ENCODE results near the gene CD320. TPM values are rescaled to one million over a fixed set of nuclear protein-coding genes. Genes with fewer than 3 reads are reported as not detected.

The CD320 gene
- polyA plus RNA-seq, 1 donor (not counting 4 experiments of a cell fraction or from before 2014, with no cell fraction given): 14.1 TPM

GRCh38 chr19:8261347-8261746, 46.8 kb downstream of the CD320 start:
- Histone ChIP-seq H3K27ac (ENCODE audit: control insufficient read depth, insufficient read depth, low read length) (no peak overlapping the region), H4K20me1 (ENCODE audit: control insufficient read depth, extremely low read depth, insufficient read depth, low read length) (no peaks in the 10 kb centered on the region), H3K79me2 (ENCODE audit: control insufficient read depth, insufficient read depth, low read length) (no peaks in the 10 kb centered on the region), H3K4me2 (ENCODE audit: control insufficient read depth, extremely low read depth, insufficient read depth, low read depth, low read length) (no peak overlapping the region), H2AFZ (ENCODE audit: control insufficient read depth, low read length) (no peak overlapping the region), H3K36me3 (ENCODE audit: control insufficient read depth in 2 of 2, extremely low read depth in 1 of 2, insufficient read depth in 2 of 2, low read length in 2 of 2) (peaks cover 0 to 2% of the 10 kb centered on the region in 2 experiments), H3K27me3 (ENCODE audit: control insufficient read depth, extremely low read depth, insufficient read depth, low read length) (no peaks in the 10 kb centered on the region), H3K4me3 (ENCODE audit: control insufficient read depth in 2 of 3, extremely low read depth in 1 of 3, insufficient read depth in 2 of 3, low read depth in 1 of 3, low read length in 3 of 3) (no peak overlapping the region), H3K9me3 (ENCODE audit: control insufficient read depth, low read depth, low read length) (no peaks in the 10 kb centered on the region), H3K4me1 (ENCODE audit: control insufficient read depth, extremely low read depth, insufficient read depth, low read length) (no peaks in the 10 kb centered on the region), H3K9me1 (ENCODE audit: control insufficient read depth, extremely low read depth, insufficient read depth, low read length) (no peaks in the 10 kb centered on the region), H3K9ac (ENCODE audit: control insufficient read depth, extremely low read depth, insufficient read depth, low read length) (no peak overlapping the region)
- FAIRE-seq: no peak
- dilution Hi-C loops (cut with MboI; ENCODE audit: extremely low pct_ligation_motif_present, low sequenced_read_pairs): no loop called here
- no peak for TF ChIP-seq EZH2 (IDR thresholded peaks at IDR 0.05; ENCODE audit: low read length)
- no peak for TF ChIP-seq CTCF (optimal IDR thresholded peaks at IDR 0.05 in 1 of 3, IDR thresholded peaks at IDR 0.05 in 1 of 3, conservative IDR thresholded peaks at IDR 0.05 in 1 of 3; ENCODE audit: extremely low read depth in 1 of 3, insufficient read depth in 2 of 3, low read length in 3 of 3)
- DNase-seq (ENCODE audit: low read depth, low spot score): no peak

- no peaks in the 10 kb centered on the region for H4K20me1 ChIP-seq (ENCODE audit: control insufficient read depth, extremely low read depth, insufficient read depth, low read length)
- FAIRE-seq (no peak), DNase-seq (ENCODE audit: low read depth, low spot score) (no peak)
- no peak overlapping the region for H3K4me3 ChIP-seq (ENCODE audit: control insufficient read depth in 2 of 3, extremely low read depth in 1 of 3, insufficient read depth in 2 of 3, low read depth in 1 of 3, low read length in 3 of 3)
- H3K9ac ChIP-seq (ENCODE audit: control insufficient read depth, extremely low read depth, insufficient read depth, low read length): no peak overlapping the region
- H3K36me3 ChIP-seq (ENCODE audit: control insufficient read depth in 2 of 2, extremely low read depth in 1 of 2, insufficient read depth in 2 of 2, low read length in 2 of 2): peaks cover 0 to 4% of the 10 kb centered on the region in 2 experiments
- H3K9me1 ChIP-seq (ENCODE audit: control insufficient read depth, extremely low read depth, insufficient read depth, low read length): no peaks in the 10 kb centered on the region
- H3K9me3 ChIP-seq (ENCODE audit: control insufficient read depth, low read depth, low read length): no peaks in the 10 kb centered on the region
- no peak overlapping the region for H3K4me2 ChIP-seq (ENCODE audit: control insufficient read depth, extremely low read depth, insufficient read depth, low read depth, low read length)
- no peak overlapping the region for H3K27ac ChIP-seq (ENCODE audit: control insufficient read depth, insufficient read depth, low read length)
- H3K27me3 ChIP-seq (ENCODE audit: control insufficient read depth, extremely low read depth, insufficient read depth, low read length): no peaks in the 10 kb centered on the region
- H3K79me2 ChIP-seq (ENCODE audit: control insufficient read depth, insufficient read depth, low read length): no peaks in the 10 kb centered on the region
- no peak overlapping the region for H2AFZ ChIP-seq (ENCODE audit: control insufficient read depth, low read length)
- TF ChIP-seq EZH2 (IDR thresholded peaks at IDR 0.05; ENCODE audit: low read length) (no peak), CTCF (optimal IDR thresholded peaks at IDR 0.05 in 1 of 3, IDR thresholded peaks at IDR 0.05 in 1 of 3, conservative IDR thresholded peaks at IDR 0.05 in 1 of 3; ENCODE audit: extremely low read depth in 1 of 3, insufficient read depth in 2 of 3, low read length in 3 of 3) (no peak)
- dilution Hi-C loops (cut with MboI; ENCODE audit: extremely low pct_ligation_motif_present, low sequenced_read_pairs): no loop called here
- no peaks in the 10 kb centered on the region for H3K4me1 ChIP-seq (ENCODE audit: control insufficient read depth, extremely low read depth, insufficient read depth, low read length)
These were observed 48.3 kb downstream of the CD320 start for GRCh38 chr19:8259922-8260247.

Data from keratinocyte (primary cell).